Endothelial cell of umbilical vein (primary cell): ENCODE data around the gene CD109.

ENCODE experiments used
- CTCF ChIP-seq, 2 donors: IDR thresholded peaks; 1 replicate in 1 of 2; 2 replicates in 1 of 2; pipeline ENCODE4 v1.5.1; 2011; ENCODE audit warnings: low read length in 2 of 2, mild to moderate bottlenecking in 2 of 2, moderate library complexity in 2 of 2, control low read depth in 1 of 2, inconsistent platforms in 1 of 2, low read depth in 1 of 2; ENCODE audit not compliant: insufficient read depth in 1 of 2; ENCODE audit errors: extremely low read depth in 1 of 2
- EZH2 ChIP-seq: IDR thresholded peaks from 2 replicates; pipeline ENCODE4 v1.6.1; 2012; ENCODE audit warnings: borderline replicate concordance, low read depth, mild to moderate bottlenecking, moderate library complexity, low read length, inconsistent platforms; ENCODE audit not compliant: severe bottlenecking
- FOS ChIP-seq: IDR thresholded peaks from 2 replicates; pipeline ENCODE4 v1.6.1; 2011; ENCODE audit warnings: mild to moderate bottlenecking, low read length, moderate library complexity, borderline replicate concordance; ENCODE audit not compliant: insufficient read depth
- GATA2 ChIP-seq: IDR thresholded peaks from 2 replicates; pipeline ENCODE4 v1.7.0; 2011; ENCODE audit warnings: low read depth, mild to moderate bottlenecking, moderate library complexity, mixed read lengths, low read length; ENCODE audit not compliant: insufficient read length, insufficient read depth
- POLR2A ChIP-seq: IDR thresholded peaks from 2 replicates; pipeline ENCODE4 v1.6.1; 2012; ENCODE audit warnings: low read depth, mild to moderate bottlenecking, control low read depth, low read length
- POLR2AphosphoS5 ChIP-seq: IDR thresholded peaks from 2 replicates; pipeline ENCODE4 v1.6.1; 2012; ENCODE audit warnings: low read depth, mild to moderate bottlenecking, control low read depth, low read length, moderate library complexity; ENCODE audit not compliant: insufficient read depth
- TF ChIP-seq, protein P1 (sequence below): IDR thresholded peaks from 2 replicates; pipeline ENCODE4 v1.6.1; 2011; ENCODE audit not compliant: insufficient read depth, insufficient read length

DNA sequence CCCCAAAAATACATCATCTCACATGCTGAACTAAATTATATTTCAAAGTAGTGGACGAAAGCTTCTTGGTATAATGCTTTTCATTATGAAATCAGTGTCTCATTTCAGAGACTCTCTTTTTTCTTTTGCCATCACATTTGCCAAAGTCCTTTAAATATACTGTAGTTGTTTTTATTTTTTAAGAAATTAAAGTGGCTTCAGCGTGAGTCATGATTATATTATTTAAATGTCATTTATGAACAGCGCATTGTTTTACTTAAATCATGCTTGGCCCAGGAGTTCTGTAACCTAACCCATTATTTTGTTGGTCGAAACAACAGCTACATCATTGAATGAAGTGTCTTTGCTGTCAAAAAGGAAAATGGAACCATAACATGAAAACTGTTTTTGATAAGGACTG lies 100.9 kb downstream of the CD109 start:
- TF ChIP-seq CTCF (IDR thresholded peaks at IDR 0.05; ENCODE audit: extremely low read depth in 1 of 2, insufficient read depth in 1 of 2, low read depth in 1 of 2, low read length in 2 of 2) (no peak), POLR2A (no peak), EZH2 (no peak), FOS (no peak), GATA2 (no peak), POLR2AphosphoS5 (no peak)
- TF ChIP-seq, protein P1, sequence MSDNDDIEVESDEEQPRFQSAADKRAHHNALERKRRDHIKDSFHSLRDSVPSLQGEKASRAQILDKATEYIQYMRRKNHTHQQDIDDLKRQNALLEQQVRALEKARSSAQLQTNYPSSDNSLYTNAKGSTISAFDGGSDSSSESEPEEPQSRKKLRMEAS: no peak
